RKO (cell line): Measurements from ENCODE around the gene UBE2O.

Experiments used
- DNase-seq: peaks from one replicate; pipeline ENCODE4 v3.0.0-alpha.2; 2016; ENCODE audit warnings: low spot score

The UBE2O gene

GRCh38 chr17:76388966-76389888, 63.7 kb downstream of the UBE2O start:
- no peak for DNase-seq

- no peak for DNase-seq
These were observed 65.8 kb downstream of the UBE2O start for GRCh38 chr17:76386966-76387765.

- DNase-seq = peak; percentile 89
These were observed 66.8 kb downstream of the UBE2O start for GRCh38 chr17:76385892-76386786.

GRCh38 chr17:76384987-76385891, 67.7 kb downstream of the UBE2O start:
- DNase-seq = peak; percentile 90

GRCh38 chr17:76384222-76384986, 68.5 kb downstream of the UBE2O start, which contains the start of gene SPHK1:
SPHK1 (plus strand) TSS chr17:76384609; CDS start chr17:76385645, 1,036 bp downstream.
- peak; percentile 82 for DNase-seq

- peak; percentile 78 for DNase-seq
These were observed 69.3 kb downstream of the UBE2O start for GRCh38 chr17:76383546-76384221.

- DNase-seq = peak; percentile 78
These were observed 70.0 kb downstream of the UBE2O start for GRCh38 chr17:76382803-76383545.

- DNase-seq = peak; percentile 75
These were observed 70.6 kb downstream of the UBE2O start for GRCh38 chr17:76382351-76382802.

GRCh38 chr17:76381633-76382350, 71.2 kb downstream of the UBE2O start:
- no peak for DNase-seq

GRCh38 chr17:76379646-76380376, 73.1 kb downstream of the UBE2O start:
- no peak for DNase-seq

GRCh38 chr17:76379275-76379641, 73.7 kb downstream of the UBE2O start:
- no peak for DNase-seq

GRCh38 chr17:76378548-76379274, 74.2 kb downstream of the UBE2O start:
- DNase-seq = no peak

GRCh38 chr17:76376318-76377133, 76.4 kb downstream of the UBE2O start:
- DNase-seq = no peak

GRCh38 chr17:76371656-76372628, 81.0 kb downstream of the UBE2O start:
- peak; percentile 98 for DNase-seq
